CD4-positive, alpha-beta T cell (primary cell): Measurements from ENCODE around the gene SNRNP25. TPM values are rescaled to one million over a fixed set of nuclear protein-coding genes. Genes with fewer than 3 reads are reported as not detected.
"Not testable (repeated sequence)": the region's sequence is repeated elsewhere in the genome, so short reads cannot be mapped to it uniquely, and the experiment has no call there.

Experiments
- ATAC-seq: fragments of 200-7000 bp; cut with Tn5 transposase; one replicate; pipeline ENCODE4 v1.10.0; 2022; ENCODE audit warnings: mild to moderate bottlenecking; ENCODE audit not compliant: poor library complexity
- CTCF ChIA-PET: fragments of 350-600 bp; sonication (Branson Sonifier 250); formaldehyde crosslinking; loops from one replicate; lab custom pipeline; 2021; ENCODE audit warnings: antibody characterized with exemption, inconsistent platforms; lab: Charles Lee
- POLR2A ChIA-PET: fragments of 350-600 bp; sonication (Branson Sonifier 250); formaldehyde crosslinking; loops from one replicate; lab custom pipeline; 2021; ENCODE audit warnings: antibody characterized with exemption, inconsistent platforms; lab: Charles Lee
- DNase-seq, 14 experiments: peaks; one replicate each; pipeline ENCODE4 v3.0.0-alpha.2; 2013 to 2020; ENCODE audit warnings: mixed read lengths in 2 of 14
- H3K27ac ChIP-seq, 2 donors: one replicate each; pipeline versions ENCODE4 v1.5.1 to v1.7.0; 2013; ENCODE audit warnings: low read length in 2 of 2, low read depth in 1 of 2, mild to moderate bottlenecking in 1 of 2
- H3K27me3 ChIP-seq, 2 experiments: 1 replicate in 1 of 2; 2 replicates in 1 of 2; pipeline versions ENCODE4 v1.6.1 to v1.7.0; 2013; ENCODE audit warnings: low read length in 2 of 2, control low read depth in 1 of 2, mild to moderate bottlenecking in 1 of 2, moderate library complexity in 1 of 2; ENCODE audit not compliant: insufficient read depth in 2 of 2, control insufficient read depth in 1 of 2
- H3K36me3 ChIP-seq: one replicate; pipeline ENCODE4 v1.6.1; 2013; ENCODE audit warnings: low read length, control low read depth; ENCODE audit not compliant: insufficient read depth
- H3K4me1 ChIP-seq: one replicate; pipeline ENCODE4 v1.6.1; 2013; ENCODE audit warnings: low read length, control low read depth; ENCODE audit not compliant: insufficient read depth
- H3K4me3 ChIP-seq: one replicate; pipeline ENCODE4 v1.5.1; 2013; ENCODE audit warnings: mild to moderate bottlenecking, low read length, moderate library complexity
- H3K9me3 ChIP-seq, 2 experiments: 1 replicate in 1 of 2; 2 replicates in 1 of 2; pipeline versions ENCODE4 v1.6.1 to v1.7.0; 2013; ENCODE audit warnings: low read length in 2 of 2, mild to moderate bottlenecking in 2 of 2, control low read depth in 1 of 2, moderate library complexity in 1 of 2; ENCODE audit not compliant: control insufficient read depth in 1 of 2, insufficient read depth in 1 of 2
- H3K27ac Mint-ChIP-seq: one replicate; pipeline ENCODE4 v1.8.0; 2020; ENCODE audit warnings: mixed read lengths
- H3K27me3 Mint-ChIP-seq: one replicate; pipeline ENCODE4 v1.8.0; 2021; ENCODE audit warnings: mixed read lengths
- H3K36me3 Mint-ChIP-seq: one replicate; pipeline ENCODE4 v1.8.0; 2021; ENCODE audit warnings: low read depth, mixed read lengths
- H3K4me1 Mint-ChIP-seq: one replicate; pipeline ENCODE4 v1.8.0; 2021; ENCODE audit warnings: low read depth, mixed read lengths
- H3K4me3 Mint-ChIP-seq: one replicate; pipeline ENCODE4 v1.8.0; 2020; ENCODE audit warnings: mild to moderate bottlenecking, mixed read lengths
- H3K9me3 Mint-ChIP-seq: one replicate; pipeline ENCODE4 v1.8.0; 2020; ENCODE audit warnings: mixed read lengths
- intact Hi-C, 2 experiments: fragments of 100-400 bp; cut with DNase I in 1 of 2; cut with micrococcal nuclease in 1 of 2; formaldehyde crosslinking; loops; one replicate each; pipeline versions ENCODE4 v1.15.1 to v1.9.0; 2023 to 2025; cut with DNase I, micrococcal nuclease
- total RNA-seq, 174 experiments: library from RNA in 2 of 174; stranded (reverse) in 2 of 174; gene quantifications; one replicate each; pipeline ENCODE4 v1.2.3 and lab custom pipeline; 2021 to 2026
- TF ChIP-seq, protein P1 (sequence below): fragments of 200-600 bp; IDR thresholded peaks from one replicate; pipeline ENCODE4 v1.8.0; 2022; ENCODE audit warnings: antibody characterized with exemption, mild to moderate bottlenecking

The SNRNP25 gene
- total RNA-seq, 2 experiments from 2014 or later, result 4.8 to 5.1 TPM

DNA sequence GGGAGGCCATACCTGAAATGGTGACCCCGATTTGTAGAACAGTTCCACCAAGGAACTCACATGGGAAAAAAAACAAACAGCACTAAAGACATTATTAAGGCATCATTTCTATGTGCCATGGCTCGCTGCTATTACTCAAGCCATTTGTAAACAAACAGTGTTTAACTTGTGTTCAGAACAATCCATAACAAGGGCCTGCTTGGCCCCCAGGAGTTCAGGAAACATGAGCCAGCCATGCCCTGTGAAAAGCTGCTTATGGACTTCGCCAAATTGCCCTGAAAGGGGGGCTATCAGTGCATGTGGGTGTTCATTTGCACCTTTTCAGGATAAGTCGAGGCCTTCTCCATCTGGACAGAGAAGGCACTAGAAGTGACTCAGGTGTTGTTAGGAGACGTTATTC is 8.2 kb upstream of the SNRNP25 start:
- peaks cover 13% of the 10 kb centered on the region for H3K4me1 ChIP-seq
- ChIA-PET CTCF (interaction anchor here (1.9 kb wide), 1 partner anchor 51 kb away, joined by 6 read pairs; no protein-coding TSS in a partner anchor), POLR2A (interaction anchor here (0.7 kb wide), 1 partner anchor 8 kb away, joined by 4 read pairs; the partner anchor contains the start of genes POLR3K and SNRNP25)
- H3K9me3 Mint-ChIP-seq, result no peaks in the 10 kb centered on the region
- ATAC-seq (no peak), DNase-seq (no peak)
- H3K36me3 ChIP-seq, result peaks cover 43% of the 10 kb centered on the region
- H3K27me3 ChIP-seq, result no peaks in the 10 kb centered on the region
- no peak overlapping the region for H3K27ac ChIP-seq
- H3K4me3 Mint-ChIP-seq, result no peak overlapping the region
- peaks cover 15% of the 10 kb centered on the region for H3K4me1 Mint-ChIP-seq
- intact Hi-C loops, result no loop called here
- H3K36me3 Mint-ChIP-seq, result peaks cover 82% of the 10 kb centered on the region
- no peaks in the 10 kb centered on the region for H3K9me3 ChIP-seq
- no peak overlapping the region for H3K27ac Mint-ChIP-seq
- H3K27me3 Mint-ChIP-seq, result no peaks in the 10 kb centered on the region
- TF ChIP-seq, protein P1, sequence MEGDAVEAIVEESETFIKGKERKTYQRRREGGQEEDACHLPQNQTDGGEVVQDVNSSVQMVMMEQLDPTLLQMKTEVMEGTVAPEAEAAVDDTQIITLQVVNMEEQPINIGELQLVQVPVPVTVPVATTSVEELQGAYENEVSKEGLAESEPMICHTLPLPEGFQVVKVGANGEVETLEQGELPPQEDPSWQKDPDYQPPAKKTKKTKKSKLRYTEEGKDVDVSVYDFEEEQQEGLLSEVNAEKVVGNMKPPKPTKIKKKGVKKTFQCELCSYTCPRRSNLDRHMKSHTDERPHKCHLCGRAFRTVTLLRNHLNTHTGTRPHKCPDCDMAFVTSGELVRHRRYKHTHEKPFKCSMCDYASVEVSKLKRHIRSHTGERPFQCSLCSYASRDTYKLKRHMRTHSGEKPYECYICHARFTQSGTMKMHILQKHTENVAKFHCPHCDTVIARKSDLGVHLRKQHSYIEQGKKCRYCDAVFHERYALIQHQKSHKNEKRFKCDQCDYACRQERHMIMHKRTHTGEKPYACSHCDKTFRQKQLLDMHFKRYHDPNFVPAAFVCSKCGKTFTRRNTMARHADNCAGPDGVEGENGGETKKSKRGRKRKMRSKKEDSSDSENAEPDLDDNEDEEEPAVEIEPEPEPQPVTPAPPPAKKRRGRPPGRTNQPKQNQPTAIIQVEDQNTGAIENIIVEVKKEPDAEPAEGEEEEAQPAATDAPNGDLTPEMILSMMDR, result no peak
- H3K4me3 ChIP-seq, result no peak overlapping the region

DNA sequence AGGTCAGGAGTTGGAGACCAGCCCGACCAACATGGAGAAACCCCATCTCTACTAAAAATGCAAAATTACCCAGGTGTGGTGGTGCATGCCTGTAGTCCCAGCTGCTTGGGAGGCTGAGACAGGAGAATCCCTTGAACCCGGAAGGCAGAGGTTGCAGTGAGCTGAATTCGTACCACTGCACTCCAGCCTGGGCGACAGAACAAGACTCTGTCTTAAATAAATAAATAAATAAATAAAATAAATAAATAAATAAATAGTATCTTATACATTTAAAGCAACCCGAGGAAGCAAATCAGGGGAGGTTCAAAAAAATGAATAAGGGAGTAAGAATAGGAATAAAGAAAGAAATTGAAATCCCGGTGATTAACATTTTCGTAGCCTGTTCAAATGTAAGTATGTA is 7.1 kb upstream of the SNRNP25 start:
- ATAC-seq, POLR2A ChIA-PET, H3K4me3 Mint-ChIP-seq, H3K27me3 Mint-ChIP-seq, H3K27ac ChIP-seq, H3K9me3 Mint-ChIP-seq, H3K9me3 ChIP-seq, H3K27me3 ChIP-seq, intact Hi-C loops, H3K27ac Mint-ChIP-seq, DNase-seq, H3K4me3 ChIP-seq: not testable (repeated sequence)
- peaks cover 87% of the 10 kb centered on the region for H3K36me3 Mint-ChIP-seq
- Histone ChIP-seq H3K36me3 (peaks cover 51% of the 10 kb centered on the region), H3K4me1 (peaks cover 23% of the 10 kb centered on the region)
- CTCF ChIA-PET, result interaction anchor here (1.9 kb wide), 1 partner anchor 50 kb away, joined by 6 read pairs; no protein-coding TSS in a partner anchor
- H3K4me1 Mint-ChIP-seq, result peaks cover 25% of the 10 kb centered on the region

DNA sequence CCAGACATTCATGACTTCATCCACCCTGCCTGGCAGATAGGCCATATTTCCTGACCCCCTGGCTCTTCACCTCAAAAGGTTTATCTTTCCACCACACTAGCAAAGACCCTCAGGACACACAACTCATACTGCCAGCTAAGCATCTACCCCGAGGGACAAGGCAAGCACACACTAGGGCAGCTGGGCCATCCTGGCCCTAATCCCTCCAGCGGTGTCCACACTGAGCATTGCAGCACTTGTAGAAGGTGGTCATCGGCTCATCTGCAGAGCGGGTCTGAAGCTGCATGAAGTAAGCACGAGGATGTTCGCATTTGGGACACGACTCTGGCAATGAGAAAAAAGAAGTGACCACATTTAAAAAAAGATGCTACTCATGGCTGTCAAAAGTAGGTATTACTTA is 6.4 kb upstream of the SNRNP25 start:
- intact Hi-C loops, result no loop called here
- peaks cover 25% of the 10 kb centered on the region for H3K4me1 Mint-ChIP-seq
- Histone ChIP-seq H3K27ac (no peak overlapping the region), H3K4me1 (peaks cover 25% of the 10 kb centered on the region), H3K27me3 (no peaks in the 10 kb centered on the region), H3K9me3 (no peaks in the 10 kb centered on the region), H3K4me3 (no peak overlapping the region), H3K36me3 (peaks cover 48% of the 10 kb centered on the region)
- no peak for DNase-seq
- no peak overlapping the region for H3K4me3 Mint-ChIP-seq
- POLR2A ChIA-PET, result no interaction called here
- no peak for ATAC-seq
- no peaks in the 10 kb centered on the region for H3K9me3 Mint-ChIP-seq
- no peak overlapping the region for H3K27ac Mint-ChIP-seq
- H3K36me3 Mint-ChIP-seq, result peaks cover 80% of the 10 kb centered on the region
- CTCF ChIA-PET, result interaction anchor here (0.7 to 1.9 kb wide), 2 partner anchors 49 to 50 kb away, joined by 5 to 6 read pairs; no protein-coding TSS in a partner anchor
- TF ChIP-seq, protein P1, result no peak
- H3K27me3 Mint-ChIP-seq, result no peaks in the 10 kb centered on the region
